B cell (primary cell): ENCODE measurements around the gene ACAP2. TPM values are rescaled to one million over a fixed set of nuclear protein-coding genes. Genes with fewer than 3 reads are reported as not detected.

Experiments
- ATAC-seq: fragments of 200-7000 bp; cut with Tn5 transposase; one replicate; pipeline ENCODE4 v1.10.0; 2021; ENCODE audit warnings: low read depth, mild to moderate bottlenecking, moderate number of reproducible peaks, moderate library complexity
- CTCF ChIA-PET: fragments of 350-600 bp; sonication (Branson Sonifier 250); formaldehyde crosslinking; loops from one replicate; lab custom pipeline; 2021; ENCODE audit warnings: antibody characterized with exemption, inconsistent platforms; lab: Charles Lee
- POLR2A ChIA-PET: fragments of 350-600 bp; sonication (Branson Sonifier 250); formaldehyde crosslinking; loops from one replicate; lab custom pipeline; 2021; ENCODE audit warnings: antibody characterized with exemption; lab: Charles Lee
- DNase-seq: peaks from one replicate; pipeline ENCODE4 v3.0.0; 2013
- H2AFZ ChIP-seq: 2 replicates; pipeline ENCODE4 v1.6.1; 2012; ENCODE audit warnings: mild to moderate bottlenecking, low read depth, low read length; ENCODE audit not compliant: insufficient read depth, poor library complexity, severe bottlenecking
- H3K27ac ChIP-seq, 2 donors: 1 replicate in 1 of 2; 2 replicates in 1 of 2; pipeline ENCODE4 v1.5.1; 2012 to 2013; ENCODE audit warnings: low read length in 2 of 2, mild to moderate bottlenecking in 2 of 2, moderate library complexity in 1 of 2
- H3K27me3 ChIP-seq, 4 experiments: fragments of 200-600 bp in 1 of 4; sonication (generic) in 1 of 4; replicated peaks in 1 of 4; 1 replicate in 2 of 4; 2 replicates in 2 of 4; pipeline versions ENCODE4 v1.6.1 to v1.7.0; 2013 to 2016; ENCODE audit warnings: low read length in 3 of 4, mild to moderate bottlenecking in 2 of 4, mixed read lengths in 1 of 4, moderate library complexity in 1 of 4; ENCODE audit not compliant: insufficient read depth in 4 of 4, control insufficient read depth in 3 of 4; ENCODE audit errors: control extremely low read depth in 1 of 4
- H3K36me3 ChIP-seq, 2 experiments: replicated peaks in 1 of 2; 1 replicate in 1 of 2; 2 replicates in 1 of 2; pipeline versions ENCODE4 v1.6.1 to v1.7.1; 2013; ENCODE audit warnings: low read length in 1 of 2; ENCODE audit not compliant: insufficient read depth in 2 of 2, control insufficient read depth in 1 of 2; ENCODE audit errors: control extremely low read depth in 1 of 2, extremely low read depth in 1 of 2
- H3K4me1 ChIP-seq, 2 donors: fragments of 200-600 bp in 1 of 2; sonication (generic) in 1 of 2; 1 replicate in 1 of 2; 2 replicates in 1 of 2; pipeline versions ENCODE4 v1.5.1 to v1.6.1; 2013 to 2017; ENCODE audit warnings: low read length in 2 of 2; ENCODE audit not compliant: control insufficient read depth in 2 of 2, insufficient read depth in 2 of 2
- H3K4me2 ChIP-seq: replicated peaks from 2 replicates; pipeline ENCODE3; 2012; ENCODE audit warnings: mild to moderate bottlenecking, low read depth, low read length; ENCODE audit not compliant: poor library complexity, severe bottlenecking
- H3K4me3 ChIP-seq, 5 experiments: fragments of 200-600 bp in 1 of 5; sonication (generic) in 1 of 5; 1 replicate in 3 of 5; 2 replicates in 2 of 5; pipeline versions ENCODE4 v1.5.1 to v1.7.0; 2011 to 2016; ENCODE audit warnings: low read length in 4 of 5, mild to moderate bottlenecking in 4 of 5, low read depth in 2 of 5, control low read depth in 1 of 5, moderate library complexity in 1 of 5; ENCODE audit not compliant: insufficient read depth in 1 of 5; ENCODE audit errors: control extremely low read depth in 1 of 5, extremely low read depth in 1 of 5
- H3K79me2 ChIP-seq: fragments of 200-600 bp; sonication (generic); one replicate; pipeline ENCODE4 v1.6.0; 2016; ENCODE audit warnings: low read length; ENCODE audit not compliant: control insufficient read depth, insufficient read depth
- H3K9ac ChIP-seq: fragments of 200-600 bp; sonication (generic); 2 replicates; pipeline ENCODE4 v1.6.1; 2017; ENCODE audit warnings: mild to moderate bottlenecking, low read length, moderate library complexity
- H3K9me3 ChIP-seq, 3 donors: one replicate each; pipeline versions ENCODE4 v1.6.1 to v1.7.1; 2013; ENCODE audit warnings: low read length in 2 of 3; ENCODE audit not compliant: control insufficient read depth in 2 of 3, insufficient read depth in 1 of 3; ENCODE audit errors: control extremely low read depth in 1 of 3
- H4K20me1 ChIP-seq: 2 replicates; pipeline ENCODE4 v1.6.0; 2012; ENCODE audit warnings: mild to moderate bottlenecking, low read length; ENCODE audit not compliant: insufficient read depth, control insufficient read depth, poor library complexity, severe bottlenecking
- H3K27ac Mint-ChIP-seq: one replicate; pipeline ENCODE4 v1.8.0; 2021; ENCODE audit warnings: mixed read lengths
- H3K27me3 Mint-ChIP-seq: one replicate; pipeline ENCODE4 v1.8.0; 2021; ENCODE audit warnings: mixed read lengths
- H3K4me1 Mint-ChIP-seq: one replicate; pipeline ENCODE4 v1.8.0; 2021; ENCODE audit warnings: mixed read lengths
- H3K4me3 Mint-ChIP-seq: one replicate; pipeline ENCODE4 v1.8.0; 2021; ENCODE audit warnings: mixed read lengths
- H3K9me3 Mint-ChIP-seq: one replicate; pipeline ENCODE4 v1.8.0; 2022; ENCODE audit warnings: mixed read lengths; ENCODE audit not compliant: insufficient read depth
- CTCF ChIP-seq: fragments of 200-600 bp; IDR thresholded peaks from one replicate; pipeline ENCODE4 v1.8.0; 2022; ENCODE audit warnings: antibody characterized with exemption, mild to moderate bottlenecking
- EZH2 ChIP-seq: IDR thresholded peaks from 2 replicates; pipeline ENCODE4 v1.6.1; 2012; ENCODE audit warnings: borderline replicate concordance, low read depth, mild to moderate bottlenecking, moderate library complexity, low read length; ENCODE audit not compliant: insufficient read depth, poor library complexity, severe bottlenecking
- WGBS: methylation state at CpG from one replicate; pipeline ENCODE4 v1.1.5; 2013; ENCODE audit warnings: missing lambda C conversion rate; ENCODE audit not compliant: insufficient coverage; 5-methylcytosine and 5-hydroxymethylcytosine counted together
- intact Hi-C: fragments of 100-400 bp; cut with micrococcal nuclease; formaldehyde crosslinking; loops from one replicate; pipeline ENCODE4 v1.10.0; 2022
- polyA plus RNA-seq: library from polyadenylated mRNA; depleted of rRNA; stranded (reverse); fragments of >200 nt; gene quantifications from 2 replicates; pipeline ENCODE4 v1.2.3, GENCODE V29; 2012
- total RNA-seq, 2 donors: library from RNA; stranded (reverse); fragments of 120-200 nt in 1 of 2; gene quantifications; 1 replicate in 1 of 2; 2 replicates in 1 of 2; pipeline versions ENCODE4 v1.2.3 to v1.2.4, GENCODE V29; 2013 to 2022

The ACAP2 gene
- total and polyA plus RNA-seq, 2 donors (not counting 1 experiment from before 2014, with no cell fraction given), result 18.6 to 113 TPM

DNA sequence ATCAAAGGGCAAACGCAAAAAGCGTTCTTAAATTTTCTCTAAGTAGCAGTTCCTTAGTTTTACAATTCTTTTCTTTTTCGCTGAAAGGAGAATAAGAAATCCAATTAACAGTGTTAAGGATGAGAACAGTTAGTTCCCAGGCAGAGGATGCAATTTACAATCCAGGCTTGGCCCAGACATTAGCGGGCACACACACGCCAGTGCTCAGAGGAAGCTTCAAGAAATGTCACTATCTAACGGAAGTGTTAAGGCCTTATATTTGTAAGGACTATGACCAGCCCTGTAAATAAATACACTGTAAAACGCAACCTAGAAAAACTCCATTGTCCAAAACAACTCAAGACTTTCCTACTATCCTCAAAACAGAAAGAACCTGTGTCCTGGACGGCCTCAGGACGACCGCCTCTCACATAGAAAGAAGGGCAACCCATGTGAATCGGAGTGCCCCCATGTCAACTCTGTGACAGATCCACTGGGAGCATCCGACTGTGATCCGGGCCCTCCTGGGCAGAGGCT lies 1.3 kb downstream of the ACAP2 start:
- Histone ChIP-seq H3K9me3 (no peaks in the 10 kb centered on the region), H4K20me1 (peaks cover 52% of the 10 kb centered on the region), H3K27ac (peak overlapping the region; percentile 83 to 88), H3K79me2 (peaks cover 54% of the 10 kb centered on the region), H3K4me1 (peaks cover 29 to 36% of the 10 kb centered on the region in 2 donors), H3K9ac (peak overlapping the region; percentile 86), H3K27me3 (no peaks in the 10 kb centered on the region), H3K4me2 (peak overlapping the region; percentile 97), H2AFZ (peak overlapping the region; percentile 91), H3K36me3 (peaks cover 0 to 3% of the 10 kb centered on the region in 2 experiments), H3K4me3 (peak overlapping the region; percentile 69 to 92 (median 84))
- peak overlapping the region; percentile 94 for H3K4me3 Mint-ChIP-seq
- under 1% methylated on average over 7 of the region's 13 CpGs for WGBS
- POLR2A ChIA-PET, result interaction anchor here (0.6 to 2.6 kb wide), 9 partner anchors 20 to 973 kb away, joined by 3 to 19 read pairs (median 7); partner anchors contain the start of gene PPP1R2
- H3K4me1 Mint-ChIP-seq, result peaks cover 45% of the 10 kb centered on the region
- intact Hi-C loops, result loop anchor here (5.0 kb wide), 1 partner anchor 954 kb away; the partner anchor contains the start of gene ATP13A3
- no peak for ATAC-seq
- TF ChIP-seq EZH2 (no peak), CTCF (no peak)
- no peaks in the 10 kb centered on the region for H3K9me3 Mint-ChIP-seq
- no peak for DNase-seq
- no peaks in the 10 kb centered on the region for H3K27me3 Mint-ChIP-seq
- peak overlapping the region; percentile 97 for H3K27ac Mint-ChIP-seq
- CTCF ChIA-PET, result interaction anchor here (0.6 to 1.7 kb wide), 5 partner anchors 8 to 171 kb away, joined by 3 to 7 read pairs (median 3); partner anchors contain the start of genes PPP1R2 and XXYLT1

- no peaks in the 10 kb centered on the region for H3K27me3 ChIP-seq
- Mint-ChIP-seq H3K27me3 (no peaks in the 10 kb centered on the region), H3K27ac (peak overlapping the region; percentile 97), H3K4me3 (peak overlapping the region; percentile 94), H3K9me3 (no peaks in the 10 kb centered on the region), H3K4me1 (peaks cover 49% of the 10 kb centered on the region)
- peak overlapping the region; percentile 69 to 92 (median 84) for H3K4me3 ChIP-seq
- peaks cover 29 to 36% of the 10 kb centered on the region in 2 donors for H3K4me1 ChIP-seq
- no peak for DNase-seq
- peak overlapping the region; percentile 83 to 88 for H3K27ac ChIP-seq
- H3K36me3 ChIP-seq, result peaks cover 0 to 3% of the 10 kb centered on the region in 2 experiments
- H3K79me2 ChIP-seq, result peaks cover 59% of the 10 kb centered on the region
- CTCF ChIA-PET, result interaction anchor here (0.6 to 1.7 kb wide), 3 partner anchors 9 to 170 kb away, joined by 3 to 7 read pairs (median 3); partner anchors contain the start of genes PPP1R2 and XXYLT1
- no peak for ATAC-seq
- no peaks in the 10 kb centered on the region for H3K9me3 ChIP-seq
- POLR2A ChIA-PET, result interaction anchor here (0.6 kb wide), 1 partner anchor 1086 kb away, joined by 6 read pairs; no protein-coding TSS in a partner anchor
- TF ChIP-seq CTCF (no peak), EZH2 (no peak)
- peak overlapping the region; percentile 86 for H3K9ac ChIP-seq
- H4K20me1 ChIP-seq, result peaks cover 57% of the 10 kb centered on the region
- H2AFZ ChIP-seq, result peak overlapping the region; percentile 91
- WGBS, result no CpG with 5 or more reads among the region's 2 CpGs
- intact Hi-C loops, result loop anchor here (5.0 kb wide), 1 partner anchor 954 kb away; the partner anchor contains the start of gene ATP13A3
- peak overlapping the region; percentile 97 for H3K4me2 ChIP-seq
These were observed 1.8 kb downstream of the ACAP2 start for GRCh38 chr3:195441051-195441450.
